ENCODE results near the gene UBE2R2.

The UBE2R2 gene

DNA sequence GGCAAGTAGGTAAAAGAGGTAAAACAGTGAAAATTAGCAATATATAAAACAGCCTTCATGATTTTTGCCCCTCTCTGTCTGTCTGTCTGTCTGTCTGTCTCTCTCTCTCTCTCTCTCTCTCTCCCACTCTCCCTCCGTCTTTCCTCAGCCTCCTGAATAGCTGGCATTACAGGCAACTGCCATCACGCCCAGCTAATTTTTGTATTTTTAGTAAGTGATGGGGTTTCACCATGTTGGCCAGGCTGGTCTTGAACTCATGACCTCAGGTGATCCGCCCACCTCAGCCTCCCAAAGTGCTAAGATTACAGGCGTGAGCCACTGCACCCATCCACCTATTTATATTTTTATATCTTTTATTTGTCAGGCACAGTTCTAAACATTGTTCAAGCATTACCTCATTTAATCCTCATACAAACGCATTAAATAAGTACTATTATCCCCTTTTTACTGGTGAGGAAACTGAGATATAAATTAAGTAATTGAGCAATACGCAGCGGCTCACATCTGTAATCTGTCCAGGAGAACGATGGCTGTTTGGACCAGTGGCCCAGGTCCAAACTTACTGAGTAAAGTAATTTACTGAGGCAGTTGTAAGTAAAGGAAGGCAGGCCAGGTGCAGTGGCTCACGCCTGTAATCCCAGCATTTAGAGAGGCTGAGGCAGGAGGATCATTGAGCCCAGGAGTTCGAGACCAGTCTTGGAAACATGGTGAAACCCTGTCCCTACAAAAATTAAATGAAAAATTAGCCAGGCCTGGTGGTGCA is 60.9 kb downstream of the UBE2R2 start:
- TF ChIP-seq, protein P1, sequence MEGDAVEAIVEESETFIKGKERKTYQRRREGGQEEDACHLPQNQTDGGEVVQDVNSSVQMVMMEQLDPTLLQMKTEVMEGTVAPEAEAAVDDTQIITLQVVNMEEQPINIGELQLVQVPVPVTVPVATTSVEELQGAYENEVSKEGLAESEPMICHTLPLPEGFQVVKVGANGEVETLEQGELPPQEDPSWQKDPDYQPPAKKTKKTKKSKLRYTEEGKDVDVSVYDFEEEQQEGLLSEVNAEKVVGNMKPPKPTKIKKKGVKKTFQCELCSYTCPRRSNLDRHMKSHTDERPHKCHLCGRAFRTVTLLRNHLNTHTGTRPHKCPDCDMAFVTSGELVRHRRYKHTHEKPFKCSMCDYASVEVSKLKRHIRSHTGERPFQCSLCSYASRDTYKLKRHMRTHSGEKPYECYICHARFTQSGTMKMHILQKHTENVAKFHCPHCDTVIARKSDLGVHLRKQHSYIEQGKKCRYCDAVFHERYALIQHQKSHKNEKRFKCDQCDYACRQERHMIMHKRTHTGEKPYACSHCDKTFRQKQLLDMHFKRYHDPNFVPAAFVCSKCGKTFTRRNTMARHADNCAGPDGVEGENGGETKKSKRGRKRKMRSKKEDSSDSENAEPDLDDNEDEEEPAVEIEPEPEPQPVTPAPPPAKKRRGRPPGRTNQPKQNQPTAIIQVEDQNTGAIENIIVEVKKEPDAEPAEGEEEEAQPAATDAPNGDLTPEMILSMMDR (conservative IDR thresholded peaks at IDR 0.05; ENCODE audit: low read depth, low read length) = no peak
- H3K4me3 ChIP-seq (ENCODE audit: low read depth, low read length) = no peak overlapping the region
- DNase-seq (ENCODE audit: low read depth) = no peak

DNA sequence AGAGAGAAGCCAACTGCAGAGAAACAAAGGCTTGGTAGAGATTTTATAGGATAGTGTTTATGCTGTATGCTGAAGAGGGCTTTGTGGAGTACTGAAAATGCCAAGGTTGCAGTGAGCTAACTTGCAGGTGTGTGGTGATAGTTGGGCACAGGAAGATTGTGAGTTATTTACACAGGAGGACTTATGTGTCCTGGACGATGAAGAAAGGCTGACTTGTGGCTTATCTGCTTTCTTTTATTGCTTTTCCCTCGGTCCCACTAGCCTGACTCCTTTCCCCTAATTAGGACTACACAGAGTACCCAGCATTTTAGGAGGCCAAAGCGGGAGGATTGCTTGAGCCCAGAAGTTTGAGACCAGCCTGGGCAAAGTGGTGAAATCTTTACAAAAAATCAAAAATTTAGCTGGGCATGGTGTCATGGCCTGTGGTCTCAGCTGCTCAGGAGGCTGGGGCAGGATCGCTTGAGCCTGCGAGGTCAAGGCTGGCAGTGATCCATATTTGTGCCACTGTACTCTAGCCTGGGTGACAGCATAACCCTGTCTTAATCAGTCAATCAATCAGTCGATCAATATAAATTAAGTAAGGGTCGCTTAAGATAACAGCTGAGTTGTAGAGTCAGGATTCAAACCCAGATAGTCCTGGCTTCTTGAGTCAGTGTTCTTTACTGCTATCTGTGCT is 61.9 kb downstream of the UBE2R2 start:
- TF ChIP-seq, protein P1 (conservative IDR thresholded peaks at IDR 0.05; ENCODE audit: low read depth, low read length) = no peak
- no peak for DNase-seq (ENCODE audit: low read depth)
- no peak overlapping the region for H3K4me3 ChIP-seq (ENCODE audit: low read depth, low read length)

DNA sequence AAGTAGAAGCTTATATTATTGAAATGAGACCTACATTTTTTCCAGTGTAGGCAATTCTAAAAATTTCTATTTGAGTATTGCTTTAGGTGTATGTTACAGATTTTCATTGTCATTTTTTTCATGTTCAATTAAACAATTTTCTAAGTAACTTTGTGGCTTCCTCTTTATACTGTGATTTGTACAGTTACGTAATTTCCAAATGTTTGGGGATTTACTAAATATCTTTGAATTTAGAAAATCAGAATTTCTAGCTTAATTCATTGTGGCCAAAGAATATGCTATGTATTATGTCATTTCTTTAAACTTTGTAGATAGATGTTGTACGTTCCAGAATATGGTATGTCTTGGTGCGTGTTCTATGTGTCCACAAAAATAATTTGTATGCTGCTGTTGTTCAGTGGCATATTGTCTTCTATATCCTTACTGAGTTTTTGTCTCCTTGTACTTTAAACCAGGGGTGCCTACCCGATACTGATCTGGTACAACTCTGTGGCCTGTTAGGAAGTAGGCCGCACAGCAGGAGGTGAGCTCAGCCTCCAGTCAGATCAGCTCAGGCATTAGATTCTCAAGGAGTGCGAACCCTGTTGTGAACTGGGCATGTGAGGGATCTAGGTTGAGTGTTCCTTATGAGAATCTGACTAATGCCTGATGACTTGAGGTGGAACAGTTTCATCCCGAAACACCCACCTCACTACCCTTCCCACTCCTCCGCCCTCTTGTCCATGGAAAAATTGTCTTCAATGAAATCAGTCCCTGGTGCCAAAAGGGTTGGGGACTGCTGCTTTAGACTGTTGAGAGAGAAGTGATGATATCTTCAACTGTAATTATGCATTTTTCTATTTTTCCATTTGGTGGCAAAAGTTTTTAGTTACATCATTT is 63.5 kb downstream of the UBE2R2 start:
- TF ChIP-seq, protein P1 (conservative IDR thresholded peaks at IDR 0.05; ENCODE audit: low read depth, low read length) = no peak
- H3K4me3 ChIP-seq (ENCODE audit: low read depth, low read length) = no peak overlapping the region
- DNase-seq (ENCODE audit: low read depth) = peak; percentile 67

DNA sequence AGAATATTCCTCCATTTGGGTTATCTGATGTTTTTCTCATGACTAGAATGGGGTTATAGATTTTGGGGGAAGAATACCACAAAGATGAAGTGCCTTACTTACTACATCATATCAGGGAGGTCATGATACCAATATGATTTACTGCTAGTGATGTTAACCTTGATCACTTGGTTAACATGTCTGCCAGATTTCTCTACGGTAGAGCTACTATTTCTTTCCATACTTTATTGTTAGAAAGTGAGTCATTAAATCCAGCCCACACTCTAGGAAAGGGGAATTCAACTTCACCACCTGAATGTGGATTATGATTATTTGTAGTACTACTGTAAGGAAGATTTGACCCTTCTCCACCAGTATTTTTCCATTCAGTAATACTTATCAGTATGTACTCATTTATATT is 64.7 kb downstream of the UBE2R2 start:
- TF ChIP-seq, protein P1 (conservative IDR thresholded peaks at IDR 0.05; ENCODE audit: low read depth, low read length) = no peak
- H3K4me3 ChIP-seq (ENCODE audit: low read depth, low read length) = no peak overlapping the region
- no peak for DNase-seq (ENCODE audit: low read depth)

DNA sequence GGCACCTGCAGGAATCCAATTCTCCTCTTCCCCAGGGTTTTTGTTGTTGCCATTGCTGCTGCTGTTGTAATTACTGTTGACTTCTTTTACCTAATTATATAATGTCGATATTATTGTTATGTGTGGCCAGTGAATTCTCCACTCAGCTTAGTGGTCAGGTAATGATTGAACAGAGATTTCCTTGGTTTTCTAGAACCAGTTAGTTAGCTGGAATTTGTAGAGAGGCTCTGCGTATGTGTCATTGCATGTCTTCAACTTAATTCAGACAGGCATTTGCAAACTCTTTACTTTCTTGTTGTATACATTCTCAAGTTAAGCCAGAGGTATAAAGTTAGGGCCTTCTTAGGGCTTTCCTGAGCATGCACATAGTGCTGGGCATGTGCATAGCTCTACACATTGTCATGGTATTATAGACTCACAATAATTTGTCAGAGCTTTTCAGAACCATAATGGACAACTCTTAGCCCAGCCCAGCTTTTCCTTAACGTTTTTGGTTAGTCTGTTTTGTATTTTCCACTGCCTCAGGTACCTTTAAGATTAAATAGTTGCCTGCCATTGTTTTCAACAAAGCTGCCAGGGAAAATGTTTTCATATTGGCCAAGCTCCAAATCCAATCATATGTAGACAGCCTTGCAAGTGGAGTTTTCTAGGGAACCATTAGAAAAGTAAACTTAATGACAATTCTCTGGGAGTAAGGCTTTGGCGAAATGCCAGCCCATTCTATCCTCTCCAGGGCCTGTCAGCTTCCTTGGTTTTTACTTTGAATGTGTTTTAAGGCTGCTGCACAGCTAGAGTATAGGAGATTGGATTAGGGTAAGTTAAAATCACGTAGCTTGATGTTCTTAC is 68.1 kb downstream of the UBE2R2 start:
- DNase-seq (ENCODE audit: low read depth) = peak; percentile 53

DNA sequence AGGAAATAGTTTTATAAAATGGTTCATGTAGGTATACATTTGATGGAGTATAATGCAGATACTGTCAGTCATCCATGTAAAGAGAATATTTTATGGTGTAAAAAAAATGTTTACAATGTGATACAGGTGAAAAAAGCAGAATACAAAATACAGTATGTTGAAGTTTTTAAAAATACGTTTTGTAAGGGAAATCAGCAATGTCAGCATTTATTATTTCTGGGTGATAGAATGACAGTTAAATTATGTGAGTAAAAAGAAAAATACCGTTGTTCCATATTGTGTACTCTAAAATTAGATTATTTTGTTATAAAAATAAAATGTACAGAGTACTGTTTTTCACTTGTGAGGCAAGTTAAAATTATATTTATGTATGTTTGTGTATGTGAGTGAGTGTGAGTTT is 69.0 kb downstream of the UBE2R2 start:
- TF ChIP-seq, protein P1 (conservative IDR thresholded peaks at IDR 0.05; ENCODE audit: low read depth, low read length) = no peak
- H3K4me3 ChIP-seq (ENCODE audit: low read depth, low read length) = no peak overlapping the region
- DNase-seq (ENCODE audit: low read depth) = no peak

More for the DNA sequence above, 68.1 kb downstream of the UBE2R2 start:
- no peak overlapping the region for H3K4me3 ChIP-seq (ENCODE audit: low read depth, low read length)
- TF ChIP-seq, protein P1 (conservative IDR thresholded peaks at IDR 0.05; ENCODE audit: low read depth, low read length) = no peak

Measured in choroid plexus epithelial cell (primary cell).